ENCODE data around the gene RNF34.

RNF34 gene

DNA sequence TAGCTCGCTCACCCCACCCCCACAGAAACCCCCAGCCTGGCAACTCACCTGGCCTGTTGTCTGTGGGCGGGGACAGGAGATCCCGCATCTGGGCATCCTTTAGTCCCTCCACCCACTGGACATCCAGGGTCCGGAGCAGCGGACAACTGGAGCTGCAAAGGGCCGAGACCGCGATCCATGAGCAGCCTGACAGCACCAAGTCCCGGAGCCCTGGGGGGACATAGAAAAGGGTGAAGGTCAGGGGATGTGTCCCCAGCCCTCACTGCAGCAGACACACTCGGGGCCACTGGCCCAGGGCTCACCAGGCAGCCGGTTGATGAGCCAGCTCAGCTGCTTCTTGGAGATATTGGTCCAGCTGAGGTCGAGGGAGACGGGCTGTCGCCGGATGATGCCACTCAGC, 40.9 kb downstream of the RNF34 start:
- no peak for DNase-seq

GRCh38 chr12:121441555-121441954, 41.6 kb downstream of the RNF34 start:
- DNase-seq = no peak

GRCh38 chr12:121442028-121442948, 42.4 kb downstream of the RNF34 start:
- no peak for DNase-seq

GRCh38 chr12:121443193-121443870, 43.4 kb downstream of the RNF34 start:
- DNase-seq = peak; percentile 63

GRCh38 chr12:121443911-121444841, 44.3 kb downstream of the RNF34 start:
- no peak for DNase-seq

- DNase-seq = no peak
These were observed 44.9 kb downstream of the RNF34 start for GRCh38 chr12:121444842-121445202.

DNA sequence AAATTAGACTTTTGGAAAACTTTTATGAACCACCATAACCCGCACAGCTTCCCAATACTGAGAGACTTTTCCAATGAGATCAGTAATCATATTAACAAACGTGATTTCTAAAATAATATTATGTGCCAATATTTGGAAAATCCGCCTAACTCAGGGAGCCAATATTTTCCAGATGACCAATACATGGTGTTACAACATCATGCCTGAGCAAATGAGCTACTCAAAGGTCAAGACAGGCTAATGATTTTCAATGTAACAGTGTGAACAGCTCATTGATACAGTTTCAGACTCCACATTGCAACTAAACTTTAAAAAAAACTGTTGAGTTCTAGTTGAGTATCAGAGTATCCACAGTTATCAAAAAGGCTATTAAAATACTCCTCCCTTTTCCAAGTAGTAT, 46.8 kb downstream of the RNF34 start:
- DNase-seq = no peak

DNA sequence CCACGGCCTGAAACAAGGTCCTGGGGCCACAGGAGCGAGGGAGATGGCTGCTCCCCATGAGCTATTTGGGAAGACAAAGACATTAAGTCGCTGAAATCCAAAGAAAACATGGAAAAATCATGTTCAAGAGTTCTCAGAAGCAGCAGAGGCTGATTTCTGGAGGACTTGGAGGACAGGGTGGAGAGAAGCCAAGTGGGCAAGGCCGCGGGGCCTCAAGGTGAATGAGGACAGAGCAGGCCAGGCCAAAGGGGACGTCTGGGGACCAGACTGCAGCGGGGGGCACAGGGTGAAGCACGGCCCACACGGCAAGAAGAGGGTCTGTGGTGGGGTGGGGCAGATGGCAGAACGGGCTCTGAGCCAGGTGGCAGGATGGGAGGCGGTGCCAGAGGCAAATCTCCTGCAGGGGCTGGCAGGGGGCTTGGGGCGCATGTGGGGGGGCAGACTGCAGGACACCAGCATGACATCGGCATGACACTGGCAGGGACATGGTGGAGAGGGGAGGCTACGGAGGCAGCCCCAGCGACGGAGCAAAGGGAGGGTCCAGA, 48.9 kb downstream of the RNF34 start:
- DNase-seq = no peak

- no peak for DNase-seq
These were observed 52.0 kb downstream of the RNF34 start for GRCh38 chr12:121451961-121452339.

DNA sequence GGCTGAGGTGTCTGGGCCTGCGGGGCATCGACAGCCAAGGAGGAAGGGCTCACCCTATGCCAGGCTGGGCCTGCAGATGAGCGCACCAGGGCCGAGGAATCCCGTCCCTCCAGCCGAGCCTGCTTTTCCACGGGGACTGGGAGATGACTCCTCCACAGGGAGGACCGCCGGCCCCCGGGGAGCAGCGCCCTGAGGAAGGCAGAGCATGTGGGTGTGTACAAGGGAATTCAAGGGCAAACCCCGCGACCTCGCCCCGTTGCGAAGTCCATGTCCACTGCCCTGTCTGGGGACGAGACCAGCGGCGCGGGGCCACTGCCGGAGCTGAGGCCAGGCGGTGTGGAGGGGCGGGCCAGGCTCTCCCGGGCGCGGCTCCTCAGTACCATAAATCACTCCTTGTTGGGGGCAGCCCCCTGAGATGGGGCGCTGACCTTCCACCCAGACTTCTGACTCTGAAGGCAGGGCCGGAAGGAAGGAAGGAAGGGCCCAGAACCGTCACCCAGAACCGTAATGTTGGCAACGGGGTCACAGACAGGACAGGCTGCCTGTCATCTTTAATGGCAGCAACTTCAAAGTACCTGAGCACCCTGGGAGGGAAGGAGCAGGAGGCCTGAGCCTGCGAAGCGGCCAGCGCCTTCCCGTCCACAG, 52.5 kb downstream of the RNF34 start:
- no peak for DNase-seq

GRCh38 chr12:121452985-121453360, 53.1 kb downstream of the RNF34 start:
- DNase-seq = no peak

- DNase-seq = no peak
These were observed 53.7 kb downstream of the RNF34 start for GRCh38 chr12:121453629-121454028.

- no peak for DNase-seq
These were observed 55.0 kb downstream of the RNF34 start for GRCh38 chr12:121454921-121455320.

- no peak for DNase-seq
These were observed 56.0 kb downstream of the RNF34 start for GRCh38 chr12:121455766-121456420.

DNA sequence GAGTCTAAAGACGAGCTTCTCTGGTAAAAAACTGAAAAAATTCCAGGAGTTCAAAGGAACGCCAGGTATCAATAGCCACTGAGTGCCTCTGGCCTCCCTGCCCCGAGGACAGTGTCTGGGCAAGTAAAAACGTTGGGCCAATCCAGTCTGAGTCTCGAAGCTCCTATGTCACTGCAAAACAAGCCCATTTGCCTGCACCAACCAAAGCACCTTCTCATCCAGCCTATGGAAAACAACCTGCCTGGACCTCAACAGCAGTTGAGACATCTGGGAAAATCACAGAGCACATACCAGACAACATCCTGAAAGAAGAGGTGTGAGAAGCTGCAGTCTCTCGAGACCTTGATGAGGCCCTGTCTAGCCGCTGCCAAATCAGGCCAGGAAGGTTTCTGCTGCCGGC, 56.6 kb downstream of the RNF34 start:
- DNase-seq = no peak

- DNase-seq = no peak
These were observed 61.1 kb downstream of the RNF34 start for GRCh38 chr12:121461048-121461447.

DNA sequence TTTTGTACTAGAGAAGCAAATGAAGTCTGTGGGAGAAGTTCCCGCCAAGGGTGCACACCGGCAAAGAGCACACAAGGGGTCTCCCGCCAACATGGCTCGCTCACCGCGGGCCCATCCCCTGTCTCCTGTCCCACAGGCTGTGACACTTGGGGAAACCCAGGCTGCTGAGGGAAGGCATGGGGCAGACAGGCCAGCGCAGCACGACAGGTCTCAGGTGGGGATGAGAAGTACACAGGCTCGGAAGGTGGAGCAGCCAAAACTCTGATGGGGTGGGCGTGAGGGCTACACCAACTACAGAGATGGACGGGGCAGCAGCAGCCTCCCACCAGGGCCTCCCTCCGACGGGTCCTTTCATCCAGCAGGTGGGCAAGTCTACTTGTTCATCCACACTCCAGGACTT, 64.4 kb downstream of the RNF34 start:
- no peak for DNase-seq

DNA sequence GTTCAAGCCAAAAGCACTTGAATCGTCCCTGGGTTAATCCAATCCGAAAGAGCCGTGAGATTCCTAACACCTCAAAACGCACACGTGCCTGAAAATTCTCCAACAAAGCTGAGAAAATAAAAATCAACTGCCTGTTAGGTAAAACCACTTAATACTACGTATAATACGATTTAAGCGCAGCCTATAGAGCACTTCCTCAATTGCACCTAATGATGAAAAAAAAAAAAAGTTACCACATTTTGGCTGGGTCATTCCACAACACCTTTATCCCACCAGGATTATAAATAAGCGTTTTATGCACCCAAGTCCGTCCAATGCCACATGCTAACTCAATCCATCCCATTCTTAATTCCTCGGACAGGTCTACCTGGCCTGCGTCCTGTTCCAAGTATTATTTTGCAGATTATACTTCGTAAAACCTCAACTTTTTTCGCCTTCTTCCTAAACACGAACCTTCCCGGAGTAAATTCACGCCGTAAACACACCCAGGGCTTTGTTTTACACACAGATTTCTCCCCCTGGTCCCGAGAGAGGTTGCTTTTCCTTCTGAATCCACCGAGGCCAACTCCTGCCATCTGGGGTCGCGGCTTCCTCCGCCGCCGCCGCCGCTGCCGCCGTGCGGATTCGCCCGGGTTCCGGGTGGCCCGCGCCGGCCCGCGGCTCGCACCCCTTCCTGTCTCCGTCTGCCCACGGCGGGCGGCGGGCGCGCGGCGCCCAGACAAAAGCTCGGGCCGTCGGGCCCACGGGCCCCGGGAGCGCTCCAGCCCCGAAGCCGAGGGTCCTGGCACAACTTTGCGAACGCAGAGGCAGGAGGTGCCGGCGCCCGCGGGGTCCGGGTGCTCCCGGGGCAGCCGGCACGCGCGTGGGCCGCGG, 66.2 kb downstream of the RNF34 start:
- no peak for DNase-seq

GRCh38 chr12:121466794-121467637, 67.1 kb downstream of the RNF34 start:
- DNase-seq = peak; percentile 94
